GM18499 (cell line): ENCODE measurements around the gene STK17A.
A peak's percentile ranks its signal among the peaks of the same experiment; 100 is the strongest.
"Not testable (repeated sequence)": the region's sequence is repeated elsewhere in the genome, so short reads cannot be mapped to it uniquely, and the experiment has no call there.

Source experiments
- ATAC-seq: cut with Tn5 transposase; IDR thresholded peaks from one replicate; pipeline ENCODE4 v1.9.1; 2021; ENCODE audit warnings: moderate number of reproducible peaks; ENCODE audit not compliant: insufficient read depth, unreplicated experiment

Gene STK17A

GRCh38 chr7:43565786-43566185 is 17.1 kb upstream of the STK17A start:
- ATAC-seq = no peak

- no peak for ATAC-seq
Observed at GRCh38 chr7:43568529-43568928, 14.4 kb upstream of the STK17A start.

- peak; percentile 66 for ATAC-seq
Observed at GRCh38 chr7:43569424-43569823, 13.5 kb upstream of the STK17A start.

- no peak for ATAC-seq
Observed at GRCh38 chr7:43570688-43571365, 12.1 kb upstream of the STK17A start.

GRCh38 chr7:43572516-43573049 is 10.3 kb upstream of the STK17A start:
- ATAC-seq = no peak

- ATAC-seq = not testable (repeated sequence)
Observed at GRCh38 chr7:43573832-43574231, 9.1 kb upstream of the STK17A start.

- no peak for ATAC-seq
Observed at GRCh38 chr7:43575506-43575905, 7.4 kb upstream of the STK17A start.

- no peak for ATAC-seq
Observed at GRCh38 chr7:43576241-43576640, 6.7 kb upstream of the STK17A start.

GRCh38 chr7:43577485-43577951 is 5.4 kb upstream of the STK17A start:
- no peak for ATAC-seq

- ATAC-seq = peak; percentile 0
Observed at GRCh38 chr7:43583424-43584194, 701 bp downstream of the STK17A start.

- ATAC-seq = no peak
Observed at GRCh38 chr7:43584195-43584586, 1.3 kb downstream of the STK17A start.

GRCh38 chr7:43584733-43585132 is 1.8 kb downstream of the STK17A start:
- not testable (repeated sequence) for ATAC-seq

GRCh38 chr7:43585562-43585961 is 2.7 kb downstream of the STK17A start:
- no peak for ATAC-seq

GRCh38 chr7:43586251-43586900 is 3.5 kb downstream of the STK17A start:
- ATAC-seq = no peak

- no peak for ATAC-seq
Observed at GRCh38 chr7:43588477-43589132, 5.7 kb downstream of the STK17A start.

GRCh38 chr7:43589133-43589478 is 6.2 kb downstream of the STK17A start:
- no peak for ATAC-seq

GRCh38 chr7:43589728-43590127 is 6.8 kb downstream of the STK17A start:
- ATAC-seq = no peak

GRCh38 chr7:43590862-43591557 is 8.1 kb downstream of the STK17A start:
- peak; percentile 53 for ATAC-seq

GRCh38 chr7:43591558-43592180 is 8.8 kb downstream of the STK17A start:
- no peak for ATAC-seq

GRCh38 chr7:43592326-43592725 is 9.4 kb downstream of the STK17A start:
- ATAC-seq = no peak
